ENCODE data around the gene TRDN.
"Not testable (repeated sequence)": the region's sequence is repeated elsewhere in the genome, so short reads cannot be mapped to it uniquely, and the experiment has no call there.

Gene TRDN

GRCh38 chr6:123559816-123560215 is 76.9 kb downstream of the TRDN start:
- not testable (repeated sequence) for DNase-seq

- not testable (repeated sequence) for DNase-seq
These were observed 79.3 kb downstream of the TRDN start for GRCh38 chr6:123557474-123557873.

GRCh38 chr6:123551939-123552707 is 84.6 kb downstream of the TRDN start:
- DNase-seq: no peak

GRCh38 chr6:123550052-123550617 is 86.6 kb downstream of the TRDN start:
- DNase-seq: no peak

- no peak for DNase-seq
These were observed 87.3 kb downstream of the TRDN start for GRCh38 chr6:123549476-123549875.

GRCh38 chr6:123547216-123547978 is 89.4 kb downstream of the TRDN start:
- no peak for DNase-seq

- DNase-seq: no peak
These were observed 90.2 kb downstream of the TRDN start for GRCh38 chr6:123546537-123546936.

- no peak for DNase-seq
These were observed 95.3 kb downstream of the TRDN start for GRCh38 chr6:123541462-123541861.

- no peak for DNase-seq
These were observed 102.7 kb downstream of the TRDN start for GRCh38 chr6:123533862-123534648.

- no peak for DNase-seq
These were observed 106.9 kb downstream of the TRDN start for GRCh38 chr6:123529843-123530242.

GRCh38 chr6:123529058-123529457 is 107.7 kb downstream of the TRDN start:
- DNase-seq: no peak

- no peak for DNase-seq
These were observed 109.3 kb downstream of the TRDN start for GRCh38 chr6:123527406-123527805.

- DNase-seq: no peak
These were observed 110.6 kb downstream of the TRDN start for GRCh38 chr6:123526128-123526527.

GRCh38 chr6:123524781-123525180 is 112.0 kb downstream of the TRDN start:
- DNase-seq: no peak

GRCh38 chr6:123520217-123520616 is 116.5 kb downstream of the TRDN start:
- DNase-seq: no peak

- DNase-seq: no peak
These were observed 117.6 kb downstream of the TRDN start for GRCh38 chr6:123519189-123519505.

GRCh38 chr6:123518441-123519188 is 118.1 kb downstream of the TRDN start:
- no peak for DNase-seq

- no peak for DNase-seq
These were observed 121.0 kb downstream of the TRDN start for GRCh38 chr6:123515715-123516114.

GRCh38 chr6:123509112-123509511 is 127.6 kb downstream of the TRDN start:
- no peak for DNase-seq

- no peak for DNase-seq
These were observed 128.5 kb downstream of the TRDN start for GRCh38 chr6:123508290-123508689.

- no peak for DNase-seq
These were observed 129.2 kb downstream of the TRDN start for GRCh38 chr6:123507582-123507981.

GRCh38 chr6:123503619-123504018 is 133.1 kb downstream of the TRDN start:
- no peak for DNase-seq

- DNase-seq: no peak
These were observed 139.7 kb downstream of the TRDN start for GRCh38 chr6:123497025-123497424.
